Neural crest cell (in vitro differentiated cells): ENCODE measurements around the gene PPP1R7. TPM values are rescaled to one million over a fixed set of nuclear protein-coding genes. Genes with fewer than 3 reads are reported as not detected.

Source experiments
- DNase-seq: peaks from one replicate; pipeline ENCODE4 v3.0.0; 2021; ENCODE audit warnings: low read depth, mixed read lengths, low spot score
- H3K27ac Mint-ChIP-seq: one replicate; pipeline ENCODE4 v1.8.0; 2021; ENCODE audit warnings: mild to moderate bottlenecking, mixed read lengths; ENCODE audit not compliant: unreplicated experiment
- H3K27me3 Mint-ChIP-seq: 2 replicates; pipeline ENCODE4 v1.8.0; 2021; ENCODE audit warnings: low read depth, mild to moderate bottlenecking, mixed read lengths
- H3K36me3 Mint-ChIP-seq: 2 replicates; pipeline ENCODE4 v1.8.0; 2021; ENCODE audit warnings: low read depth, mild to moderate bottlenecking, mixed read lengths
- H3K4me1 Mint-ChIP-seq: 2 replicates; pipeline ENCODE4 v1.8.0; 2021; ENCODE audit warnings: mixed read lengths
- H3K4me3 Mint-ChIP-seq: one replicate; pipeline ENCODE4 v1.8.0; 2021; ENCODE audit warnings: mild to moderate bottlenecking, mixed read lengths
- H3K9me3 Mint-ChIP-seq: 2 replicates; pipeline ENCODE4 v1.8.0; 2021; ENCODE audit warnings: mixed read lengths
- CTCF ChIP-seq: fragments of 200-600 bp; sonication (generic); conservative IDR thresholded peaks from 2 replicates; pipeline ENCODE4 v1.5.0; 2021; ENCODE audit warnings: antibody characterized with exemption, mild to moderate bottlenecking
- total RNA-seq: library from RNA; stranded (reverse); gene quantifications from 2 replicates; pipeline ENCODE4 v1.2.1, GENCODE V29; 2021

PPP1R7 gene
- total RNA-seq, 1 donor from 2014 or later, result 53.2 TPM

- H3K27ac Mint-ChIP-seq, result peak within 1 kb of the TSS; percentile 60
- H3K4me1 Mint-ChIP-seq, result peaks cover 45% of the 10 kb centered on the region
- H3K27me3 Mint-ChIP-seq, result no peaks in the 10 kb centered on the region
Measured at GRCh38 chr2:241148891-241149674, 1.2 kb upstream of the PPP1R7 start, which contains the start of gene PASK. PASK (minus strand) TSS chr2:241149472; CDS start chr2:241143032, 6,440 bp downstream.

DNA sequence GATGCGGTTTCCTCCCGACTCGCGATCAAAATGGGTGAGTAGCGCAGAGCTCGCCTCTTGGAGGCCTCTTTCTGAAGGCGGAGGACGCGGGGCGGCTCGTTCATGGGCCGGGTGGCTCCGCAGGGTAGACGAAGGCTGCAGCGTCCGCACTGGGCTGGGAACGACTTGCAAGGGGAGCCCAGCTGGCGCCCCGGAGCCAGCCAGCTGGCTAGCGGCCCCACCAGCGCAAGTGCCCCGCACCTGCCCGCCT is 667 bp upstream of the PPP1R7 start:
- H3K36me3 Mint-ChIP-seq, result no peaks in the 10 kb centered on the region
- H3K27me3 Mint-ChIP-seq, result no peaks in the 10 kb centered on the region
- no peak for TF ChIP-seq CTCF
- H3K4me1 Mint-ChIP-seq, result peaks cover 45% of the 10 kb centered on the region
- peak overlapping the region; percentile 97 for H3K4me3 Mint-ChIP-seq
- H3K27ac Mint-ChIP-seq, result no peak overlapping the region
- H3K9me3 Mint-ChIP-seq, result no peaks in the 10 kb centered on the region
- DNase-seq, result no peak

More at GRCh38 chr2:241148891-241149674, 1.2 kb upstream of the PPP1R7 start, which contains the start of gene PASK:
- no peaks in the 10 kb centered on the region for H3K36me3 Mint-ChIP-seq
- no peak for TF ChIP-seq CTCF
- H3K9me3 Mint-ChIP-seq, result no peaks in the 10 kb centered on the region
- peak within 1 kb of the TSS; percentile 97 for H3K4me3 Mint-ChIP-seq
- DNase-seq, result peak; percentile 83

- Mint-ChIP-seq H3K9me3 (no peaks in the 10 kb centered on the region), H3K4me3 (peak overlapping the region; percentile 97), H3K4me1 (peaks cover 45% of the 10 kb centered on the region), H3K27ac (peak overlapping the region; percentile 88), H3K27me3 (no peaks in the 10 kb centered on the region), H3K36me3 (no peaks in the 10 kb centered on the region)
- TF ChIP-seq CTCF, result no peak
- DNase-seq, result no peak
Measured at GRCh38 chr2:241150660-241151530, 628 bp downstream of the PPP1R7 start.

DNA sequence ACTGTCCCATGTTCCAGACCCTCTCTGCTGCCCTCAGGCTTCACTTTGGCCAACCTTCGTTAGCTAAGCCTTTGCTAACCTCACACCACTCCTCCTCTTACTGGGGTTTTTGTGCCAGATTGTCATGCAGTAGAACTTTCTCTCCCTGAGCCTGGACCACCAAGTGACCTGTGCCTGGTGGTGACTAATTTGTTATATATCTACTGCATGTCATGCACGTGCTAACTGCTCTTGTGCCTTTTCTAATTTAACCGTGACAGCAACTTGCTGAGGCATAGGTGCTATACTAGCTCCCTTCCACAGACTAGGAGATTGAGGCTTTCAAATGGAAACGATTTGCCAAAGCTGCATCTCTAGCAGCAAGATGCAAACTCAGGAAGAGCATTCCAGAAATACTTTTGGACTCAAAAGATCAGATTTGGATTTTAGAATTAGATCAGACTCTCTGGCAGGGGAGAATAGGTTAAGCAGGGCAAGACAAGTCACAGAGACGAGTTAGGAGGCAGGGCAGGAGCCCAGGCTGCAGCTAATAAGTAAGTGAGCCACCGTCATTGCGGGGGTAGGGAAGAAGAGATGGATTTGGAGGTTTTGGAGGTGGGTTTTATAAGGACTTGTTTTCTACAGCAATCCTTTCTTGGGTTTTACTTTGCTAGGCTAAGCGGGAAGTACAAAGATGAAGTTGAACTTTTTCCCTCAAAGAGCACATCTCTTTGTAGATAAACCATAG is 1.8 kb downstream of the PPP1R7 start:
- no peaks in the 10 kb centered on the region for H3K9me3 Mint-ChIP-seq
- H3K4me1 Mint-ChIP-seq, result peaks cover 41% of the 10 kb centered on the region
- H3K36me3 Mint-ChIP-seq, result no peaks in the 10 kb centered on the region
- H3K27ac Mint-ChIP-seq, result no peak overlapping the region
- no peak for DNase-seq
- no peaks in the 10 kb centered on the region for H3K27me3 Mint-ChIP-seq
- peak overlapping the region; percentile 97 for H3K4me3 Mint-ChIP-seq
- no peak for TF ChIP-seq CTCF

GRCh38 chr2:241153616-241154015 is 3.3 kb downstream of the PPP1R7 start:
- Mint-ChIP-seq H3K27me3 (no peaks in the 10 kb centered on the region), H3K4me1 (peaks cover 31% of the 10 kb centered on the region), H3K9me3 (no peaks in the 10 kb centered on the region), H3K27ac (no peak overlapping the region), H3K36me3 (no peaks in the 10 kb centered on the region), H3K4me3 (peak overlapping the region; percentile 68)
- DNase-seq, result no peak
- no peak for TF ChIP-seq CTCF
